NCI-H1105 (cell line): ENCODE data around the gene FGFR1OP2.
A peak's percentile ranks its signal among the peaks of the same experiment; 100 is the strongest.

Experiments used
- DNase-seq: peaks from one replicate; lab custom pipeline; 2025; lab: John Stamatoyannopoulos, UW

The FGFR1OP2 gene

GRCh38 chr12:27003421-27004381, 65.4 kb downstream of the FGFR1OP2 start:
- no peak for DNase-seq

- DNase-seq = no peak
These were observed 67.2 kb downstream of the FGFR1OP2 start for GRCh38 chr12:27005495-27005894.

GRCh38 chr12:27006797-27007467, 68.7 kb downstream of the FGFR1OP2 start:
- no peak for DNase-seq

GRCh38 chr12:27008081-27008480, 69.8 kb downstream of the FGFR1OP2 start:
- no peak for DNase-seq

GRCh38 chr12:27009881-27010301, 71.6 kb downstream of the FGFR1OP2 start:
- DNase-seq = no peak

GRCh38 chr12:27012239-27012981, 74.1 kb downstream of the FGFR1OP2 start:
- DNase-seq = no peak

- DNase-seq = peak; percentile 61
These were observed 74.6 kb downstream of the FGFR1OP2 start for GRCh38 chr12:27012982-27013255.

GRCh38 chr12:27013611-27014084, 75.4 kb downstream of the FGFR1OP2 start:
- no peak for DNase-seq

GRCh38 chr12:27014085-27014858, 76.0 kb downstream of the FGFR1OP2 start, which contains the start of gene TM7SF3:
Gene TM7SF3, minus strand, starts transcription at chr12:27014384. Its CDS starts 216 bp downstream, at chr12:27014168.
- DNase-seq = peak; percentile 95

- no peak for DNase-seq
These were observed 76.8 kb downstream of the FGFR1OP2 start for GRCh38 chr12:27014859-27015729.

- DNase-seq = peak; percentile 29
These were observed 77.4 kb downstream of the FGFR1OP2 start for GRCh38 chr12:27015730-27016076.
